Measurements from ENCODE around the gene PTPN22.

The PTPN22 gene

DNA sequence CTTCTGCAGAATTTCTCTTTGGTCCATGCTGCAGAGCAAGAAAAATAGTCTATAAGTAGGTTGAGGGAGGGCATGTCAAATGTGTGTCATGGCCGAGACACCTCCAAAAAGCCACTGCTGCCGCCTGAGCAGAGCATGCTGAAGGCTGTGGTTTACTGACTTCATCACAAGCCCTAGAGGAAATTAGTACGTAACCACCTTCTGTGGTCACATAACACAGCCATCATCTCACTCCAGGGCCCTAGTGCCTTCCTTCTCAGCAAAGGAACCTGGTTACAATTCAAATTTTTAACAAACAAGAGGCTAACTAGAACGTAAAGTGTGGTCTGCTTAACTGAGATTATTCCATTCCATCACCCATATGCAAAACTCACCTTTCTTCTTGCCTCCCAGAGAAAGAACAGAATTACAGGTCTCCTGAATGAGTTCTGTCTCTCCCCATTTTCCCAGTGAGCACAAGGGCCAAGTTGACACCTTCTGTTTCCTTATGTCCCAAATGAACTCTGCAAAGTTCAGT is at the start of gene PTPN22:
Gene PTPN22 (minus strand): TSS at position 116 of the 517 bp plus-strand sequence.
- no peak for TF ChIP-seq ZNF274 (IDR thresholded peaks at IDR 0.05; ENCODE audit: low read depth, low read length)
- H3K4me3 ChIP-seq (ENCODE audit: low read length), result peak within 1 kb of the TSS; percentile 100

DNA sequence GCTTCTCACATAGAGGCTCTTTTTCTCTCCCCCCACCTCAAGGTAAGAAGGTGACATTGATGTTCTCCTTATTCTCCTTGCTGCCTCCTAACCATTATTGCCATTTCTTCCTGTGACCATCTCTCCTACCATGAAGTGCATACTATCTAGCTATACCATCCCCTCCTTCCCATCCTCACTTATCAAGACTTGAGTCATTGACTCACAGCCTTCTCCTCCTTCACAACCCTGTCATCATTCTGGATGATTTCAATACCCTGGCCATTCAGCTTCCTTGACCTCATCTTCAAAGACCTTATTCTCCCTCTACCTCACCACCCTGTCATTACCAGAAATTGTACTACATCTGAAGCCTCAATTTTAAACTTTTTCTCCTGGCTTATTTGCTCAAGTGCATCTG is 46.7 kb upstream of the PTPN22 start:
- no peak for TF ChIP-seq ZNF274 (IDR thresholded peaks at IDR 0.05; ENCODE audit: low read depth, low read length)
- no peak overlapping the region for H3K4me3 ChIP-seq (ENCODE audit: low read length)

GRCh38 chr1:113917400-113918082 is 46.0 kb upstream of the PTPN22 start:
- TF ChIP-seq ZNF274 (IDR thresholded peaks at IDR 0.05; ENCODE audit: low read depth, low read length), result no peak
- H3K4me3 ChIP-seq (ENCODE audit: low read length), result no peak overlapping the region

GRCh38 chr1:113916974-113917373 is 45.5 kb upstream of the PTPN22 start:
- no peak for TF ChIP-seq ZNF274 (IDR thresholded peaks at IDR 0.05; ENCODE audit: low read depth, low read length)
- H3K4me3 ChIP-seq (ENCODE audit: low read length), result no peak overlapping the region

DNA sequence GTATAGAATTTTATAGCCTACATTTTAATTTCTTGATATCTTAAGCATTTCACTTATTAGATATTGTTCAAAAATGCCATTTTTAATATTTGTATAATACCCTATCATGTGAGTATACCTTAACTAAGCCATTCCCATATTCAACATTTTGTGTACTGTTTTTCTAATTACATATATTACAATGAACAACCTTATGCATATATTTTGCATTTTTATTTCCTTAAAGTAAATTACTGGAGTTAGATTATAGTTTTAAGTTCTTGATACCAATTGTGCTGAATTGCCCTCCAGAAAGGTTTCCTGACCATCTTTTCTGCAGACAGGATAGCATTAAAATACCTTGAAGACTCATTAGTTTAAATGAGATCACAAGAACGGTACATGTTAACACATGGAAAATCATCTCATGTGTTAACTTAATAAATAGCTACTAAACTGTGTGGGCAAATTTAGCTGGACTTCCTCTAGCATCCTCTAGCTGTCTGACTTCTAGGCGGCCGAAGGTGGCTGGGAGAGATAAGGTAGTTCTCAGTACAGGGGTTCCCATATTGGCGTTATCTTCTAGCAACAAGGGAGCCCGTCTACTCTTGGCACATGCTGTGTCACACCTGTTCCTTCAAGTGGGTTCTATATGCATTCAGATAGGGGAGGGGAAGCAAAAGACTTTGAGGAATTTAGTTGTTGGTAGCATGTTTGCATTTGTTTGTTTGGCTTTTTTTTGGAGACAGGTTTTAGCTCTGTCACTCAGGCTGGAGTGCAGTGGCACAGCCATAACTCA is 42.6 kb upstream of the PTPN22 start:
- no peak overlapping the region for H3K4me3 ChIP-seq (ENCODE audit: low read length)
- TF ChIP-seq ZNF274 (IDR thresholded peaks at IDR 0.05; ENCODE audit: low read depth, low read length), result no peak

DNA sequence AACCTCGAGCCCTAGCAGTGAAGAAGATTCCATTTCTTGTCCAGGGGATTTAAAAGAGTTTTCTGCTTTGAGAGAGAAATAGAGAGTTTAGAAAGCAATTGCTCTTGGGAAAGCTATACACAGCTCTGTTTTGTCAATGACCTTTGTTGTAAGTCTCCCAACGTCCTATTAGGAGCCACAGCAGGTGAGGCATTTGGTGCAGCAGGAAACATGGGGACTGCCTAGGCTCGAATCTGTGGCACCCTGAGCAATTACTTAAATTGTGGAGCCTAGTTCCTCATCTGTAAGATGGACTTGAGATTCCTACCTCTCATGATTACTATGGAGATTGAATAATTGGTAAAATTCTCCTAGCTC is 41.8 kb upstream of the PTPN22 start:
- no peak for TF ChIP-seq ZNF274 (IDR thresholded peaks at IDR 0.05; ENCODE audit: low read depth, low read length)

DNA sequence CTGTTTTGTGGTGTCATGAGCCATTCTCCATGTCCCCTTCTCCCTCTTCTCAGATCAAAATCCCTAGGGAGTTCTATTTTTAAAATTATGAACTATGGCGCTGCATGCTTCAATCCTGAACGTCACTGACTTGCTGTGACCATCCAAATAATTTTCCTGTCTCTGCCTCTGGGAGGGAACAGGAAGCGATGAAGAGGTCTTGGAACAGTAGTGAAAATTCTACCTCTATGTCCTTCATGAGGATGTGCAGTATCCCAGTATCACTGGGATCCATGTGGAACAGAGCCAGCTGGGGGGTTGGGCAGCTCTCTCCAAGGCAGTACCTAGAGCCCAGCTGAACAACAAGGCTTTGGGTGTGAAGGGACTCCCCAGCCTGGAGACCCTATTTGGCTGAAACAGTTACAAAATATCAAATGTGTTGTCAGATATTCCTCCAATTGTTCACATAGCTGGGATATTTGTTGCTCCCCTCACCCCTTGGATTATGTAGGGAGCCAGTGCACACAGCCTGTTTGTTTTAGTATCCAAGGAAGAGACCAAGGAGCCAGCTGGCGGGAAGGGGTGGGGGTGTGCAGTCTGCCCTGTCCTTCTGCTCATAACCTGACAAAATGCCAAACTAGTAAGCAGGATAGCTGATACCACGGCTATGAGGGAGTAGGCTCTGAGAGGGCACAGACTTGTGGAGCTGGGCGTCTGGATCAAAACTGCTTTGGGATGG is 41.2 kb upstream of the PTPN22 start:
- TF ChIP-seq ZNF274 (IDR thresholded peaks at IDR 0.05; ENCODE audit: low read depth, low read length), result no peak
- H3K4me3 ChIP-seq (ENCODE audit: low read length), result no peak overlapping the region

More for the DNA sequence above, 41.8 kb upstream of the PTPN22 start:
- H3K4me3 ChIP-seq (ENCODE audit: low read length), result no peak overlapping the region

DNA sequence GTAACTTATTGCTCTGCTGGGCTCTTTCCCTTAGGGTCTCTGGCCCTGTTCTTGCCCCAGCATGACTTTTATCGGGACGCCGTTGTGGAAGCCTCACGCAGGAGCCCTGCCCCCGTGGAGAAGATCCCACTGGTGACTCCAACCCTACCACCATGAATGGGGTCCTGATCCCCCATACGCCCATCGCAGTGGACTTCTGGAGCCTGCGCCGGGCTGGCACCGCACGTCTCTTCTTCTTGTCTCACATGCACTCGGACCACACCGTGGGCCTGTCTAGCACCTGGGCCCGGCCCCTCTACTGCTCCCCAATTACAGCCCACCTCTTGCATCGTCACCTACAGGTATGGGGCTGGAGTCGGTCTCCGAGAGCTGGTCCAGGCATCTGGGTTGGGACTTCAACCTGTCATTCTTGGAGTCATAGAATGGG is 33.9 kb upstream of the PTPN22 start:
- TF ChIP-seq ZNF274 (IDR thresholded peaks at IDR 0.05; ENCODE audit: low read depth, low read length), result no peak

GRCh38 chr1:113904674-113905434 is 33.3 kb upstream of the PTPN22 start, which contains the start of the genes AP4B1 and DCLRE1B:
AP4B1 (minus strand) TSS chr1:113904799; CDS start chr1:113904717, 82 bp downstream.
DCLRE1B (plus strand) TSS chr1:113905326; CDS start chr1:113905587, 261 bp downstream.
- H3K4me3 ChIP-seq (ENCODE audit: low read length), result peak within 1 kb of the TSS; percentile 88
- no peak for TF ChIP-seq ZNF274 (IDR thresholded peaks at IDR 0.05; ENCODE audit: low read depth, low read length)

More for the DNA sequence above, 33.9 kb upstream of the PTPN22 start:
- peak overlapping the region; percentile 88 for H3K4me3 ChIP-seq (ENCODE audit: low read length)

DNA sequence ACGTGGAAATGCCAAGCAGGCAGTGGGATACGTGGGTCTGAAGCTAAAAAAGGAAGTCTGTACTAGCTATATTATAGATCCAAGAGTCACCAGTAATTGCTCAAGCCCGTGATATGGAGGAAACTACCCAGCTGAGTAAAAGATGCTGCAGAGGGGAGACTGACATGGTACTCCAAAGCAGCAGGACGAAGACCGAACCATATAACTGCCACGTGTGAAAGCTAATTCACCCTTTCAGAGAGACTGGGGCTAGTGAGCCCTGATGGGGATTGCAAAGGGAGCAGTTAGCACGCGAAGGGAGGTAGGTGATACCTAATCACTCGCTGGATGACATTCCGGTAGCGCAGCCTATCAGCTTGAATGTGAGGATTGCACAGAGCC is 32.8 kb upstream of the PTPN22 start:
- TF ChIP-seq ZNF274 (IDR thresholded peaks at IDR 0.05; ENCODE audit: low read depth, low read length), result no peak
- H3K4me3 ChIP-seq (ENCODE audit: low read length), result peak overlapping the region; percentile 88

GRCh38 chr1:113903501-113904292 is 32.2 kb upstream of the PTPN22 start:
- TF ChIP-seq ZNF274 (IDR thresholded peaks at IDR 0.05; ENCODE audit: low read depth, low read length), result no peak

DNA sequence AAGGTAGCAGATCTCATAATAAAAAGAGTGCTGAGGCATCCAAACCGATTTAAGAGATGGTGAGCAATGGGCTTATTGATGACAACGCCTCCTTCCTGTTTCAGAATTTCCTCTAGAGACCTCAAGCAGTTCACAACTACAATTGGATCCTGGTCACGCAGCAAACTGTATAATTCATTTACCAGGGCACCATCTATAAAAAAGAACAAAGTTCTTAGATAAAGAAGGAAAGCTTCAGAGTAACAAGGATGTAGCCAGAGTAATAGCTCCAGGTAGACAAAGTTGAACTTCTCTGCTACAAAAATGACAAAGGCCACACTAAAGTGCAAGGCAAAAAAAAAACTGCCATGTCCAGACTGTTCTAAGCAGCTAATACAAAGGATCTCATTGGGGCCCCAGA is 29.7 kb upstream of the PTPN22 start:
- no peak overlapping the region for H3K4me3 ChIP-seq (ENCODE audit: low read length)
- no peak for TF ChIP-seq ZNF274 (IDR thresholded peaks at IDR 0.05; ENCODE audit: low read depth, low read length)

More at GRCh38 chr1:113903501-113904292, 32.2 kb upstream of the PTPN22 start:
- peak overlapping the region; percentile 88 for H3K4me3 ChIP-seq (ENCODE audit: low read length)

DNA sequence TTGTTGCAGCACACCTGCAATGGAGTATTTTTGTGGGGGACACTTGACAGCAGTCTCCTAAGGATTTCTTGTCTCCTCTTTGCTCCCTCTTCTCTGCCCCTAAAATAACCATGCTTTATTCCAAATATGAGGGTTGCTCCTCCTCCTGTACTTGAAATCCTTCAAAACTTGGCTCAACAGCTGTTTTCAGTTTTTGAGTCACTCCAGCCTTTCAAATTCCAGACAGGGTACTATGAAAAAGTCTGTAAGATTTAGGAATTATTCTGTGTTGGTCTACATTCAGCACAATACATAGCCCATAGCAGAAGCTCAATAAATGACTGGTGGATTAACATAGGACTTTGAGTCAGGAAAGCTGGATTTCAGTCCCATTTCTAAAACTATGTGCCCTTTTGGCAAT is 27.6 kb upstream of the PTPN22 start:
- no peak overlapping the region for H3K4me3 ChIP-seq (ENCODE audit: low read length)
- no peak for TF ChIP-seq ZNF274 (IDR thresholded peaks at IDR 0.05; ENCODE audit: low read depth, low read length)
